Measurements from ENCODE around the gene CYP27A1. TPM values are rescaled to one million over a fixed set of nuclear protein-coding genes. Genes with fewer than 3 reads are reported as not detected.

CYP27A1 gene
- total RNA-seq, 1 experiment from 2014 or later, result 20.9 TPM

GRCh38 chr2:218810256-218810655, 28.3 kb downstream of the CYP27A1 start:
- no peak for DNase-seq
- TF ChIP-seq, protein P1, sequence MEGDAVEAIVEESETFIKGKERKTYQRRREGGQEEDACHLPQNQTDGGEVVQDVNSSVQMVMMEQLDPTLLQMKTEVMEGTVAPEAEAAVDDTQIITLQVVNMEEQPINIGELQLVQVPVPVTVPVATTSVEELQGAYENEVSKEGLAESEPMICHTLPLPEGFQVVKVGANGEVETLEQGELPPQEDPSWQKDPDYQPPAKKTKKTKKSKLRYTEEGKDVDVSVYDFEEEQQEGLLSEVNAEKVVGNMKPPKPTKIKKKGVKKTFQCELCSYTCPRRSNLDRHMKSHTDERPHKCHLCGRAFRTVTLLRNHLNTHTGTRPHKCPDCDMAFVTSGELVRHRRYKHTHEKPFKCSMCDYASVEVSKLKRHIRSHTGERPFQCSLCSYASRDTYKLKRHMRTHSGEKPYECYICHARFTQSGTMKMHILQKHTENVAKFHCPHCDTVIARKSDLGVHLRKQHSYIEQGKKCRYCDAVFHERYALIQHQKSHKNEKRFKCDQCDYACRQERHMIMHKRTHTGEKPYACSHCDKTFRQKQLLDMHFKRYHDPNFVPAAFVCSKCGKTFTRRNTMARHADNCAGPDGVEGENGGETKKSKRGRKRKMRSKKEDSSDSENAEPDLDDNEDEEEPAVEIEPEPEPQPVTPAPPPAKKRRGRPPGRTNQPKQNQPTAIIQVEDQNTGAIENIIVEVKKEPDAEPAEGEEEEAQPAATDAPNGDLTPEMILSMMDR (IDR thresholded peaks at IDR 0.05; ENCODE audit: insufficient read depth in 1 of 2, low read depth in 1 of 2, low read length in 1 of 2, severe bottlenecking in 1 of 2, unreplicated experiment in 1 of 2), result no peak
- H3K9me3 ChIP-seq, result no peaks in the 10 kb centered on the region
- no TSS peak for BruUV-seq (replicated peaks)
- Mint-ChIP-seq H3K4me3 (ENCODE audit: unreplicated experiment) (no peak overlapping the region), H3K27ac (ENCODE audit: unreplicated experiment) (no peak overlapping the region), H3K36me3 (ENCODE audit: insufficient read depth, unreplicated experiment) (peaks cover 2% of the 10 kb centered on the region), H3K27me3 (ENCODE audit: insufficient read depth, unreplicated experiment) (no peaks in the 10 kb centered on the region), H3K9me3 (ENCODE audit: unreplicated experiment) (no peaks in the 10 kb centered on the region), H3K4me1 (ENCODE audit: low read depth, unreplicated experiment) (no peaks in the 10 kb centered on the region)
- CTCF ChIA-PET, result no interaction called here
- no peaks in the 10 kb centered on the region for H3K36me3 ChIP-seq (ENCODE audit: control insufficient read depth, insufficient read depth, low read length)
- intact Hi-C loops (cut with micrococcal nuclease; ENCODE audit: unreplicated experiment), result no loop called here
- POLR2A ChIA-PET, result no interaction called here
- H3K4me3 ChIP-seq (ENCODE audit: low read depth, low read length), result no peak overlapping the region
- no peaks in the 10 kb centered on the region for H3K4me1 ChIP-seq
- H3K27me3 ChIP-seq (replicated peaks; ENCODE audit: control insufficient read depth, insufficient read depth, low read length), result no peaks in the 10 kb centered on the region

DNA sequence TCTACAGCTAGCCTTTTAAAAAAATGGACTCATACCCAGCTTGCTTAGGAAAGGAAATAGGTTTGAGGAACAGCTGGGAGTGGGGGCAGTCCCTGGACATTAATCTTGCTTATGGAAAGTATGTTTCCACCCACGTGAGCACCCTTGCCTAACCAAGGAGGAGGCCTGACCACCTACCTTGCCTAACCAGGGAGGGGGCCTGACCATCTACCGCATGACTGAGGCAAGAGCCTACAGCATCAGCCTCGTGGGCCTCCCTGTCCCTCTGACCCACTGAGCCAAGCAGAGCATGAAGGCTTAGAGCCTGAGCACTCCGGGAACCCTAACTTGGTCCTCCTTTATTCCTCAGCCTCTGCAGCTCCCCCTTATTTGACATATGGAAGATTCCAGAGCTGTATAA, 29.4 kb downstream of the CYP27A1 start:
- POLR2A ChIA-PET, result no interaction called here

GRCh38 chr2:218812096-218812815, 30.3 kb downstream of the CYP27A1 start:
- BruUV-seq (replicated peaks), result no TSS peak
- Mint-ChIP-seq H3K27me3 (ENCODE audit: insufficient read depth, unreplicated experiment) (no peaks in the 10 kb centered on the region), H3K36me3 (ENCODE audit: insufficient read depth, unreplicated experiment) (peaks cover 8% of the 10 kb centered on the region), H3K9me3 (ENCODE audit: unreplicated experiment) (no peaks in the 10 kb centered on the region), H3K4me1 (ENCODE audit: low read depth, unreplicated experiment) (no peaks in the 10 kb centered on the region), H3K4me3 (ENCODE audit: unreplicated experiment) (no peak overlapping the region), H3K27ac (ENCODE audit: unreplicated experiment) (no peak overlapping the region)
- Histone ChIP-seq H3K27me3 (replicated peaks; ENCODE audit: control insufficient read depth, insufficient read depth, low read length) (no peaks in the 10 kb centered on the region), H3K4me1 (no peaks in the 10 kb centered on the region), H3K9me3 (no peaks in the 10 kb centered on the region), H3K36me3 (ENCODE audit: control insufficient read depth, insufficient read depth, low read length) (no peaks in the 10 kb centered on the region), H3K4me3 (ENCODE audit: low read depth, low read length) (no peak overlapping the region)
- POLR2A ChIA-PET, result no interaction called here
- intact Hi-C loops (cut with micrococcal nuclease; ENCODE audit: unreplicated experiment), result no loop called here
- DNase-seq, result no peak
- CTCF ChIA-PET, result no interaction called here
- TF ChIP-seq, protein P1 (IDR thresholded peaks at IDR 0.05; ENCODE audit: insufficient read depth in 1 of 2, low read depth in 1 of 2, low read length in 1 of 2, severe bottlenecking in 1 of 2, unreplicated experiment in 1 of 2), result no peak

More for the DNA sequence above, 29.4 kb downstream of the CYP27A1 start:
- BruUV-seq (replicated peaks), result no TSS peak
- H3K27me3 Mint-ChIP-seq (ENCODE audit: insufficient read depth, unreplicated experiment), result no peaks in the 10 kb centered on the region
- H3K27ac Mint-ChIP-seq (ENCODE audit: unreplicated experiment), result no peak overlapping the region
- H3K4me1 Mint-ChIP-seq (ENCODE audit: low read depth, unreplicated experiment), result no peaks in the 10 kb centered on the region
- no peaks in the 10 kb centered on the region for H3K36me3 ChIP-seq (ENCODE audit: control insufficient read depth, insufficient read depth, low read length)
- intact Hi-C loops (cut with micrococcal nuclease; ENCODE audit: unreplicated experiment), result no loop called here
- no peaks in the 10 kb centered on the region for H3K27me3 ChIP-seq (replicated peaks; ENCODE audit: control insufficient read depth, insufficient read depth, low read length)
- H3K9me3 ChIP-seq, result no peaks in the 10 kb centered on the region
- TF ChIP-seq, protein P1 (IDR thresholded peaks at IDR 0.05; ENCODE audit: insufficient read depth in 1 of 2, low read depth in 1 of 2, low read length in 1 of 2, severe bottlenecking in 1 of 2, unreplicated experiment in 1 of 2), result no peak
- H3K9me3 Mint-ChIP-seq (ENCODE audit: unreplicated experiment), result no peaks in the 10 kb centered on the region
- H3K4me3 Mint-ChIP-seq (ENCODE audit: unreplicated experiment), result no peak overlapping the region
- no peak overlapping the region for H3K4me3 ChIP-seq (ENCODE audit: low read depth, low read length)
- H3K36me3 Mint-ChIP-seq (ENCODE audit: insufficient read depth, unreplicated experiment), result peaks cover 8% of the 10 kb centered on the region
- DNase-seq, result no peak
- no peaks in the 10 kb centered on the region for H3K4me1 ChIP-seq
- CTCF ChIA-PET, result no interaction called here

All from Caco-2 (cell line).